H1 (cell line): ENCODE measurements around the gene ALDH1B1. TPM values are rescaled to one million over a fixed set of nuclear protein-coding genes. Genes with fewer than 3 reads are reported as not detected.
A peak's percentile ranks its signal among the peaks of the same experiment; 100 is the strongest.

Source experiments
- CTCF ChIA-PET: fragments of 300-600 bp; sonication (Branson Sonifier 250); formaldehyde crosslinking; loops from one replicate; lab custom pipeline; 2021; ENCODE audit not compliant: partially characterized antibody; lab: Charles Lee
- POLR2A ChIA-PET: fragments of 300-600 bp; sonication (Branson Sonifier 250); formaldehyde crosslinking; loops from one replicate; lab custom pipeline; 2021; ENCODE audit warnings: inconsistent platforms; ENCODE audit not compliant: partially characterized antibody; lab: Charles Lee
- DNase-seq, 2 experiments: peaks; one replicate each; pipeline versions ENCODE4 v3.0.0 to v3.0.0-alpha.2; 2010 to 2022; ENCODE audit warnings: low spot score in 2 of 2, low read depth in 1 of 2, mixed read lengths in 1 of 2
- FAIRE-seq: peaks from 2 replicates; lab custom pipeline; 2011; peaks lifted over from hg19 to GRCh38; lab: Jason Lieb, UNC
- H2AFZ ChIP-seq: 2 replicates; pipeline ENCODE4 v1.8.1; 2012; ENCODE audit warnings: low read length, inconsistent platforms
- H2AK5ac ChIP-seq: 2 replicates; pipeline ENCODE4 v1.6.1; 2013; ENCODE audit warnings: low read depth, low read length
- H2BK120ac ChIP-seq: replicated peaks from 2 replicates; pipeline ENCODE3; 2013; ENCODE audit warnings: low read depth, low read length, inconsistent platforms
- H2BK12ac ChIP-seq: 2 replicates; pipeline ENCODE4 v1.6.1; 2013; ENCODE audit warnings: low read depth, low read length
- H2BK15ac ChIP-seq: 2 replicates; pipeline ENCODE4 v1.6.1; 2013; ENCODE audit warnings: low read length
- H2BK20ac ChIP-seq: 2 replicates; pipeline ENCODE4 v1.6.1; 2013; ENCODE audit warnings: low read length
- H2BK5ac ChIP-seq: 2 replicates; pipeline ENCODE4 v1.6.1; 2013; ENCODE audit warnings: low read depth, low read length
- H3K14ac ChIP-seq: 2 replicates; pipeline ENCODE4 v1.6.1; 2013; ENCODE audit warnings: inconsistent platforms; ENCODE audit not compliant: insufficient read length
- H3K18ac ChIP-seq: 2 replicates; pipeline ENCODE4 v1.6.1; 2013; ENCODE audit warnings: low read length; ENCODE audit errors: extremely low read depth
- H3K23ac ChIP-seq: 2 replicates; pipeline ENCODE4 v1.6.1; 2013; ENCODE audit warnings: inconsistent platforms; ENCODE audit not compliant: insufficient read length
- H3K23me2 ChIP-seq: 2 replicates; pipeline ENCODE4 v1.6.1; 2013; ENCODE audit warnings: low read depth, low read length
- H3K27ac ChIP-seq: 2 replicates; pipeline ENCODE4 v1.6.1; 2011; ENCODE audit warnings: low read depth, low read length, inconsistent platforms
- H3K27me3 ChIP-seq, 4 experiments: replicated peaks in 1 of 4; 1 replicate in 1 of 4; 2 replicates in 3 of 4; pipeline versions ENCODE4 v1.6.1 to v1.8.1; 2011 to 2013; ENCODE audit warnings: low read length in 3 of 4, mild to moderate bottlenecking in 3 of 4, inconsistent platforms in 2 of 4, mixed read lengths in 2 of 4, moderate library complexity in 1 of 4; ENCODE audit not compliant: control insufficient read depth in 3 of 4, insufficient read depth in 3 of 4; ENCODE audit errors: extremely low read depth in 1 of 4
- H3K36me3 ChIP-seq, 4 experiments: 2 replicates each; pipeline versions ENCODE4 v1.6.1 to v1.8.1; 2011 to 2013; ENCODE audit warnings: mild to moderate bottlenecking in 4 of 4, low read length in 3 of 4, moderate library complexity in 2 of 4, control low read depth in 1 of 4, inconsistent platforms in 1 of 4; ENCODE audit not compliant: insufficient read depth in 4 of 4, control insufficient read depth in 2 of 4
- H3K4ac ChIP-seq: replicated peaks from 2 replicates; pipeline ENCODE3; 2013; ENCODE audit warnings: low read length, low read depth, mixed read lengths, inconsistent platforms; ENCODE audit not compliant: insufficient read length
- H3K4me1 ChIP-seq, 4 experiments: replicated peaks in 1 of 4; 1 replicate in 1 of 4; 2 replicates in 3 of 4; pipeline versions ENCODE4 v1.6.1 to v1.8.1; 2011 to 2013; ENCODE audit warnings: low read length in 3 of 4, inconsistent platforms in 2 of 4, mixed read lengths in 1 of 4; ENCODE audit not compliant: insufficient read depth in 4 of 4, control insufficient read depth in 3 of 4
- H3K4me2 ChIP-seq, 2 experiments: 2 replicates each; pipeline versions ENCODE4 v1.6.1 to v1.8.1; 2011 to 2013; ENCODE audit warnings: low read depth in 2 of 2, low read length in 2 of 2, control low read depth in 1 of 2, inconsistent platforms in 1 of 2, mild to moderate bottlenecking in 1 of 2; ENCODE audit not compliant: insufficient read depth in 1 of 2
- H3K4me3 ChIP-seq, 4 experiments: fragments of 200-600, 300-600 bp in 1 of 4; sonication (generic), shearing (Covaris generic), sonication (Bioruptor Twin) in 1 of 4; 2 replicates each; pipeline versions ENCODE4 v1.5.1 to v1.8.1; 2011 to 2016; ENCODE audit warnings: low read length in 4 of 4, low read depth in 3 of 4, control low read depth in 2 of 4, inconsistent platforms in 2 of 4, mild to moderate bottlenecking in 2 of 4, mixed read lengths in 1 of 4, moderate library complexity in 1 of 4; ENCODE audit not compliant: insufficient read depth in 2 of 4; ENCODE audit errors: extremely low read depth in 1 of 4
- H3K56ac ChIP-seq: replicated peaks from 2 replicates; pipeline ENCODE3; 2013; ENCODE audit warnings: low read depth, mild to moderate bottlenecking, mixed read lengths, low read length, inconsistent platforms; ENCODE audit not compliant: insufficient read length
- H3K79me1 ChIP-seq: 2 replicates; pipeline ENCODE4 v1.6.1; 2013; ENCODE audit warnings: low read depth, low read length, control low read depth
- H3K79me2 ChIP-seq, 2 experiments: 2 replicates each; pipeline versions ENCODE4 v1.6.1 to v1.8.1; 2012 to 2013; ENCODE audit warnings: low read length in 2 of 2, mild to moderate bottlenecking in 2 of 2, inconsistent platforms in 1 of 2; ENCODE audit not compliant: insufficient read depth in 2 of 2, control insufficient read depth in 1 of 2
- H3K9ac ChIP-seq, 4 experiments: replicated peaks in 1 of 4; 1 replicate in 1 of 4; 2 replicates in 3 of 4; pipeline versions ENCODE4 v1.6.1 to v1.8.1; 2011 to 2013; ENCODE audit warnings: low read depth in 3 of 4, low read length in 3 of 4, control low read depth in 2 of 4, mild to moderate bottlenecking in 2 of 4, moderate library complexity in 2 of 4, inconsistent platforms in 1 of 4; ENCODE audit errors: extremely low read depth in 1 of 4
- H3K9me3 ChIP-seq, 2 experiments: 2 replicates each; pipeline versions ENCODE4 v1.6.1 to v1.8.1; 2012 to 2013; ENCODE audit warnings: mild to moderate bottlenecking in 2 of 2, moderate library complexity in 2 of 2, control low read depth in 1 of 2, inconsistent platforms in 1 of 2, low read depth in 1 of 2, low read length in 1 of 2, mixed read lengths in 1 of 2; ENCODE audit not compliant: insufficient read depth in 2 of 2
- H4K20me1 ChIP-seq, 2 experiments: replicated peaks in 1 of 2; 2 replicates each; pipeline versions ENCODE3 to v1.8.1; 2011 to 2013; ENCODE audit warnings: inconsistent platforms in 2 of 2, low read length in 2 of 2, mild to moderate bottlenecking in 1 of 2; ENCODE audit not compliant: insufficient read depth in 2 of 2, control insufficient read depth in 1 of 2
- H4K5ac ChIP-seq: 2 replicates; pipeline ENCODE4 v1.6.1; 2013; ENCODE audit warnings: low read length, low read depth, mixed read lengths, inconsistent platforms; ENCODE audit not compliant: insufficient read length
- H4K8ac ChIP-seq: 2 replicates; pipeline ENCODE4 v1.8.0; 2013; ENCODE audit warnings: mild to moderate bottlenecking, moderate library complexity, low read length, inconsistent platforms; ENCODE audit not compliant: insufficient read depth; ENCODE audit errors: extremely low read depth
- H4K91ac ChIP-seq: replicated peaks from 2 replicates; pipeline ENCODE3; 2013; ENCODE audit warnings: low read length, mixed read lengths, inconsistent platforms; ENCODE audit not compliant: insufficient read length
- BCL11A ChIP-seq, 2 experiments: IDR thresholded peaks; one replicate each; pipeline ENCODE4 v1.6.1; 2011; ENCODE audit warnings: low read depth in 2 of 2, low read length in 2 of 2, mild to moderate bottlenecking in 2 of 2
- CTCF ChIP-seq, 3 experiments: IDR thresholded peaks; 1 replicate in 2 of 3; 2 replicates in 1 of 3; pipeline versions ENCODE4 v1.5.1 to v1.6.1; 2011; ENCODE audit warnings: low read length in 3 of 3, mild to moderate bottlenecking in 3 of 3, inconsistent platforms in 2 of 3, low read depth in 1 of 3, moderate library complexity in 1 of 3; ENCODE audit not compliant: insufficient read depth in 1 of 3; ENCODE audit errors: control extremely low read depth in 1 of 3
- KDM1A ChIP-seq: fragments of 200-600, 300-600 bp; sonication (generic); IDR thresholded peaks from 2 replicates; pipeline ENCODE4 v1.7.1; 2016; ENCODE audit warnings: mild to moderate bottlenecking, low read length, borderline replicate concordance
- NANOG ChIP-seq: IDR thresholded peaks from 2 replicates; pipeline ENCODE4 v1.6.1; 2011; ENCODE audit warnings: low read length, low read depth, mild to moderate bottlenecking, inconsistent platforms; ENCODE audit not compliant: insufficient read depth, poor library complexity, severe bottlenecking
- POU5F1 ChIP-seq: IDR thresholded peaks from 2 replicates; pipeline ENCODE4 v1.6.1; 2011; ENCODE audit warnings: low read depth, mild to moderate bottlenecking, low read length, moderate library complexity
- RAD21 ChIP-seq, 2 experiments: IDR thresholded peaks in 1 of 2; conservative IDR thresholded peaks in 1 of 2; 2 replicates each; pipeline ENCODE4 v1.6.1; 2011; ENCODE audit warnings: low read depth in 2 of 2, low read length in 2 of 2, improper control_type of control experiment in 1 of 2, inconsistent platforms in 1 of 2, mild to moderate bottlenecking in 1 of 2, moderate library complexity in 1 of 2
- SP1 ChIP-seq: IDR thresholded peaks from 2 replicates; pipeline ENCODE4 v1.6.1; 2011; ENCODE audit warnings: low read depth, low read length
- SP4 ChIP-seq: IDR thresholded peaks from 2 replicates; pipeline ENCODE4 v1.6.1; 2012; ENCODE audit warnings: low read length, inconsistent platforms
- WGBS, 2 experiments: shearing (Covaris generic) in 1 of 2; methylation state at CpG; one replicate each; pipeline versions ENCODE4 v1.1.6 to v1.1.7; 2013 to 2015; ENCODE audit warnings: low lambda C conversion rate in 2 of 2, mixed read lengths in 2 of 2, inconsistent platforms in 1 of 2, low coverage in 1 of 2, missing lambda C conversion rate in 1 of 2; ENCODE audit not compliant: insufficient replicate concordance in 2 of 2, insufficient coverage in 1 of 2, insufficient read length in 1 of 2; ENCODE audit errors: extremely low coverage in 1 of 2, missing lambda C conversion rate in 1 of 2; 5-methylcytosine and 5-hydroxymethylcytosine counted together
- polyA plus RNA-seq, 7 experiments: library from polyadenylated mRNA; depleted of rRNA in 3 of 7; stranded (reverse) in 5 of 7; unstranded in 2 of 7; fragments of >200 nt in 5 of 7; fragments of 200-250 nt in 2 of 7; gene quantifications; 1 replicate in 5 of 7; 2 replicates in 1 of 7; 4 replicates in 1 of 7; pipeline versions ENCODE4 v1.2.1 to v1.2.3, GENCODE V29; 2011 to 2013; ENCODE audit warnings: missing spikeins in 2 of 7, mixed read lengths in 2 of 7
- total RNA-seq: library from RNA; stranded (reverse); fragmentation: NEBNext Ultra II Directional; extraction: Animal tissue kit (Norgen Biotek cat#: 25700); gene quantifications from 2 replicates; pipeline ENCODE4 v1.2.1, GENCODE V29; 2021

Gene ALDH1B1
- total and polyA plus RNA-seq, 2 of the 8 experiments (the other 6 are each of a cell fraction or from before 2014, with no cell fraction given): 41.6 to 78.7 TPM

- no peaks in the 10 kb centered on the region for H3K79me2 ChIP-seq
- H3K14ac ChIP-seq: no peak overlapping the region
- H3K23ac ChIP-seq: no peak overlapping the region
- FAIRE-seq: peak; percentile 85
- no peak overlapping the region for H2BK12ac ChIP-seq
- H3K27ac ChIP-seq: no peak overlapping the region
- H3K9me3 ChIP-seq: no peaks in the 10 kb centered on the region
- ChIA-PET CTCF (interaction anchor here (0.6 to 5.5 kb wide), 38 partner anchors 9 to 329 kb away, joined by 3 to 47 read pairs (median 4); partner anchors contain the start of gene ALDH1B1), POLR2A (interaction anchor here (1.1 kb wide), 1 partner anchor 24 kb away, joined by 3 read pairs; no protein-coding TSS in a partner anchor)
- peak in 1 of 2 experiments; percentile 95 for DNase-seq
- no peak overlapping the region for H3K4ac ChIP-seq
- H3K4me3 ChIP-seq: no peak overlapping the region
- H3K9ac ChIP-seq: no peak overlapping the region
- no peaks in the 10 kb centered on the region for H3K27me3 ChIP-seq
- H2BK120ac ChIP-seq: no peak overlapping the region
- no peak overlapping the region for H3K4me2 ChIP-seq
- no peak overlapping the region for H2BK5ac ChIP-seq
- no peak overlapping the region for H2AK5ac ChIP-seq
- H4K8ac ChIP-seq: no peak overlapping the region
- H4K20me1 ChIP-seq: peaks cover 0 to 2% of the 10 kb centered on the region in 2 experiments
- H3K79me1 ChIP-seq: no peaks in the 10 kb centered on the region
- no peak overlapping the region for H4K5ac ChIP-seq
- H4K91ac ChIP-seq: no peak overlapping the region
- no peaks in the 10 kb centered on the region; the same call in 1 of the 2 replicates for H3K23me2 ChIP-seq
- H2AFZ ChIP-seq: no peak overlapping the region
- 60% methylated on average over 8 of the region's 8 CpGs; no CpG with 5 or more reads in 1 of the 2 experiments for WGBS, 2 experiments
- peaks cover 8 to 30% (median 16%) of the 10 kb centered on the region in 4 experiments for H3K4me1 ChIP-seq
- H2BK20ac ChIP-seq: no peak overlapping the region
- H2BK15ac ChIP-seq: no peak overlapping the region
- no peaks in the 10 kb centered on the region; a peak in 1 of 8 replicates for H3K36me3 ChIP-seq
- H3K18ac ChIP-seq: no peak overlapping the region
- H3K56ac ChIP-seq: no peak overlapping the region
- TF ChIP-seq POU5F1 (no peak), SP1 (no peak), BCL11A (IDR thresholded peaks at IDR 0.05; ENCODE audit: low read depth in 2 of 2, low read length in 2 of 2) (no peak), CTCF (IDR thresholded peaks at IDR 0.05; ENCODE audit: control extremely low read depth in 1 of 3, insufficient read depth in 1 of 3, low read depth in 1 of 3, low read length in 3 of 3) (peak; percentile 86 to 90 (median 87)), KDM1A (peak; percentile 60; the same call in 1 of the 2 replicates), NANOG (no peak), SP4 (no peak), RAD21 (IDR thresholded peaks at IDR 0.05 in 1 of 2, conservative IDR thresholded peaks at IDR 0.05 in 1 of 2; ENCODE audit: low read depth in 2 of 2, low read length in 2 of 2) (peak; percentile 65 to 76)
Observed at GRCh38 chr9:38417003-38417945, 24.8 kb downstream of the ALDH1B1 start.
